Motor neuron (in vitro differentiated cells): ENCODE results near the gene GGACT. TPM values are rescaled to one million over a fixed set of nuclear protein-coding genes. Genes with fewer than 3 reads are reported as not detected.
A peak's percentile ranks its signal among the peaks of the same experiment; 100 is the strongest.
"Not testable (repeated sequence)": the region's sequence is repeated elsewhere in the genome, so short reads cannot be mapped to it uniquely, and the experiment has no call there.

ENCODE experiments used
- ATAC-seq, 8 experiments: fragments of 200-7000 bp; cut with Tn5 transposase; replicated peaks in 6 of 8; 2 replicates each; pipeline ENCODE4 v1.8.0; 2021; ENCODE audit warnings: mild to moderate bottlenecking in 8 of 8, moderate library complexity in 8 of 8
- H3K27ac ChIP-seq, 2 donors: fragments of 250-450 bp; sonication (Bioruptor Pico); 2 replicates each; pipeline ENCODE4 v1.9.0; 2021; ENCODE audit warnings: antibody characterized with exemption in 2 of 2, mild to moderate bottlenecking in 2 of 2, moderate library complexity in 1 of 2
- H3K4me1 ChIP-seq, 2 donors: fragments of 250-450 bp; sonication (Bioruptor Pico); replicated peaks in 1 of 2; 2 replicates each; pipeline ENCODE4 v1.6.1; 2021; ENCODE audit warnings: antibody characterized with exemption in 2 of 2, mild to moderate bottlenecking in 2 of 2, moderate library complexity in 1 of 2
- H3K4me3 ChIP-seq, 5 donors: fragments of 250-450 bp; sonication (Bioruptor Pico); 2 replicates each; pipeline ENCODE4 v1.9.0; 2021; ENCODE audit warnings: antibody characterized with exemption in 5 of 5, mild to moderate bottlenecking in 5 of 5, moderate library complexity in 4 of 5
- WGBS, 10 experiments: fragments of 450-650 bp; shearing (Covaris generic); methylation state at CpG; one replicate each; pipeline ENCODE4 v1.0.0; 2022; 5-methylcytosine and 5-hydroxymethylcytosine counted together
- in situ Hi-C, 9 experiments: fragments of 400-800 bp; cut with MboI; loops; one replicate each; pipeline ENCODE4 v1.15.0; 2021; ENCODE audit warnings: low sequenced_read_pairs in 9 of 9, low pct_unique_long_range_greater_than_20kb in 2 of 9; ENCODE audit not compliant: unreplicated experiment in 9 of 9
- total RNA-seq, 8 experiments: library from RNA; unstranded; fragments of 300-600 nt; gene quantifications; 2 replicates each; pipeline versions ENCODE4 v1.2.3 to v1.2.4, GENCODE V29; 2022

GGACT gene
- total RNA-seq, 8 experiments from 2014 or later, result 1.6 to 8.0 (median 3.0) TPM

- in situ Hi-C loops, result loop anchor here in 2 of 9 experiments (25.0 kb wide), 1 partner anchor 870 kb away; no protein-coding TSS in a partner anchor
Observed at GRCh38 chr13:100532090-100532766, 56.4 kb downstream of the GGACT start.

GRCh38 chr13:100530671-100531213 is 57.8 kb downstream of the GGACT start:
- peaks cover 0 to 25% of the 10 kb centered on the region in 2 donors for H3K4me1 ChIP-seq
- in situ Hi-C loops, result loop anchor here in 2 of 9 experiments (25.0 kb wide), 1 partner anchor 868 kb away; no protein-coding TSS in a partner anchor
- whole genome bisulfite sequencing, 10 experiments, result 40 to 93% (median 58%) methylated on average over 1 to 10 of the region's 11 CpGs; no CpG with 5 or more reads in 2 of the 10 experiments
- no peak overlapping the region for H3K27ac ChIP-seq
- peak in 5 of 8 experiments; percentile 75 to 88 (median 84) for ATAC-seq
- H3K4me3 ChIP-seq, result no peak overlapping the region

More at GRCh38 chr13:100532090-100532766, 56.4 kb downstream of the GGACT start:
- Histone ChIP-seq H3K4me1 (peaks cover 0 to 19% of the 10 kb centered on the region in 2 donors), H3K27ac (no peak overlapping the region), H3K4me3 (no peak overlapping the region)
- ATAC-seq, result no peak
- 92 to 100% (median 95%) methylated on average over 3 to 15 of the region's 60 CpGs; no CpG with 5 or more reads in 6 of the 10 experiments for WGBS, 10 experiments

GRCh38 chr13:100529666-100530377 is 58.8 kb downstream of the GGACT start:
- 40 to 94% (median 81%) methylated on average over 1 to 11 of the region's 15 CpGs; no CpG with 5 or more reads in 3 of the 10 experiments for WGBS, 10 experiments
- in situ Hi-C loops, result loop anchor here in 3 of 9 experiments (10.0 to 25.0 kb wide), 2 partner anchors 868 to 875 kb away; no protein-coding TSS in a partner anchor
- Histone ChIP-seq H3K4me3 (no peak overlapping the region), H3K27ac (no peak overlapping the region), H3K4me1 (peaks cover 0 to 32% of the 10 kb centered on the region in 2 donors)
- peak in 1 of 8 experiments; percentile 19 for ATAC-seq

- in situ Hi-C loops, result loop anchor here in 3 of 9 experiments (10.0 to 25.0 kb wide), 2 partner anchors 867 to 874 kb away; no protein-coding TSS in a partner anchor
Observed at GRCh38 chr13:100528820-100529219, 59.8 kb downstream of the GGACT start.

GRCh38 chr13:100528353-100528752 is 60.2 kb downstream of the GGACT start:
- ATAC-seq, result no peak
- peaks cover 2 to 32% of the 10 kb centered on the region in 2 donors for H3K4me1 ChIP-seq

More at GRCh38 chr13:100528820-100529219, 59.8 kb downstream of the GGACT start:
- 80 to 100% (median 97%) methylated on average over 1 to 7 of the region's 11 CpGs; no CpG with 5 or more reads in 3 of the 10 experiments for WGBS, 10 experiments
- Histone ChIP-seq H3K4me1 (peaks cover 0 to 32% of the 10 kb centered on the region in 2 donors), H3K27ac (no peak overlapping the region), H3K4me3 (no peak overlapping the region)
- no peak for ATAC-seq

GRCh38 chr13:100527644-100528043 is 60.9 kb downstream of the GGACT start:
- in situ Hi-C loops, result loop anchor here in 3 of 9 experiments (10.0 to 25.0 kb wide), 2 partner anchors 865 to 873 kb away; no protein-coding TSS in a partner anchor
- WGBS, 10 experiments, result 83 to 100% (median 93%) methylated on average over 1 to 8 of the region's 9 CpGs; no CpG with 5 or more reads in 1 of the 10 experiments
- H3K27ac ChIP-seq, result no peak overlapping the region
- ATAC-seq, result no peak
- peaks cover 6 to 32% of the 10 kb centered on the region in 2 donors for H3K4me1 ChIP-seq
- no peak overlapping the region for H3K4me3 ChIP-seq

More at GRCh38 chr13:100528353-100528752, 60.2 kb downstream of the GGACT start:
- H3K4me3 ChIP-seq, result no peak overlapping the region
- in situ Hi-C loops, result loop anchor here in 3 of 9 experiments (10.0 to 25.0 kb wide), 2 partner anchors 866 to 874 kb away; no protein-coding TSS in a partner anchor
- H3K27ac ChIP-seq, result no peak overlapping the region
- 67 to 100% (median 94%) methylated on average over 1 to 8 of the region's 9 CpGs; no CpG with 5 or more reads in 2 of the 10 experiments for WGBS, 10 experiments

- in situ Hi-C loops, result loop anchor here in 3 of 9 experiments (10.0 to 25.0 kb wide), 2 partner anchors 864 to 872 kb away; no protein-coding TSS in a partner anchor
- no peak overlapping the region for H3K4me3 ChIP-seq
- H3K4me1 ChIP-seq, result peaks cover 15 to 42% of the 10 kb centered on the region in 2 donors
- H3K27ac ChIP-seq, result no peak overlapping the region
- WGBS, 10 experiments, result 73 to 100% (median 89%) methylated on average over 2 to 16 of the region's 27 CpGs; no CpG with 5 or more reads in 2 of the 10 experiments
- ATAC-seq, result peak in 3 of 8 experiments; percentile 14 to 20 (median 18)
Observed at GRCh38 chr13:100526318-100527000, 62.1 kb downstream of the GGACT start.

GRCh38 chr13:100525453-100526317 is 62.9 kb downstream of the GGACT start:
- ATAC-seq, result peak in 5 of 8 experiments; percentile 12 to 56 (median 30)
- 30 to 100% (median 85%) methylated on average over 1 to 3 of the region's 17 CpGs; no CpG with 5 or more reads in 4 of the 10 experiments for WGBS, 10 experiments
- peaks cover 17 to 42% of the 10 kb centered on the region in 2 donors for H3K4me1 ChIP-seq
- H3K27ac ChIP-seq, result no peak overlapping the region
- H3K4me3 ChIP-seq, result no peak overlapping the region
- in situ Hi-C loops, result loop anchor here in 3 of 9 experiments (10.0 to 25.0 kb wide), 2 partner anchors 863 to 871 kb away; no protein-coding TSS in a partner anchor

GRCh38 chr13:100524688-100525087 is 63.9 kb downstream of the GGACT start:
- in situ Hi-C loops, result loop anchor here in 8 of 9 experiments (10.0 to 25.0 kb wide), 5 partner anchors 262 to 870 kb away; no protein-coding TSS in a partner anchor
- peaks cover 17 to 33% of the 10 kb centered on the region in 2 donors for H3K4me1 ChIP-seq
- WGBS, 10 experiments, result 81 to 100% (median 100%) methylated on average over 1 to 4 of the region's 5 CpGs
- H3K4me3 ChIP-seq, ATAC-seq, H3K27ac ChIP-seq: not testable (repeated sequence)

GRCh38 chr13:100523981-100524386 is 64.6 kb downstream of the GGACT start:
- peaks cover 17 to 28% of the 10 kb centered on the region in 2 donors for H3K4me1 ChIP-seq
- no peak overlapping the region for H3K4me3 ChIP-seq
- 61 to 100% (median 93%) methylated on average over 3 of the region's 8 CpGs; no CpG with 5 or more reads in 7 of the 10 experiments for WGBS, 10 experiments
- no peak for ATAC-seq
- in situ Hi-C loops, result loop anchor here in 6 of 9 experiments (10.0 to 25.0 kb wide), 5 partner anchors 262 to 869 kb away; no protein-coding TSS in a partner anchor
- no peak overlapping the region for H3K27ac ChIP-seq

- Histone ChIP-seq H3K4me3 (no peak overlapping the region), H3K4me1 (peaks cover 17 to 28% of the 10 kb centered on the region in 2 donors), H3K27ac (no peak overlapping the region)
- in situ Hi-C loops, result loop anchor here in 6 of 9 experiments (10.0 to 25.0 kb wide), 5 partner anchors 261 to 869 kb away; no protein-coding TSS in a partner anchor
- 75 to 100% (median 84%) methylated on average over 2 to 14 of the region's 14 CpGs; no CpG with 5 or more reads in 4 of the 10 experiments for WGBS, 10 experiments
- ATAC-seq, result no peak
Observed at GRCh38 chr13:100523411-100523810, 65.2 kb downstream of the GGACT start.
